Activated CD4-positive, alpha-beta T cell treated with anti-CD3 and anti-CD28 coated beads, Interleukin-2, amount 10 ng/mL, durations not matched to agents 24 days and 14 days (primary cell): ENCODE results near the gene CDK7. TPM values are rescaled to one million over a fixed set of nuclear protein-coding genes. Genes with fewer than 3 reads are reported as not detected.

Experiments
- DNase-seq: peaks from one replicate; pipeline ENCODE4 v3.0.0; 2022
- H3K27ac Mint-ChIP-seq: one replicate; pipeline ENCODE4 v1.8.0; 2022; ENCODE audit warnings: mild to moderate bottlenecking, mixed read lengths
- H3K27me3 Mint-ChIP-seq: one replicate; pipeline ENCODE4 v1.8.0; 2022; ENCODE audit warnings: mixed read lengths
- H3K36me3 Mint-ChIP-seq: one replicate; pipeline ENCODE4 v1.8.0; 2022; ENCODE audit warnings: low read depth, mild to moderate bottlenecking, mixed read lengths
- H3K4me1 Mint-ChIP-seq: one replicate; pipeline ENCODE4 v1.8.0; 2021; ENCODE audit warnings: mixed read lengths
- H3K4me3 Mint-ChIP-seq: one replicate; pipeline ENCODE4 v1.8.0; 2022; ENCODE audit warnings: mild to moderate bottlenecking, moderate library complexity, mixed read lengths
- H3K9me3 Mint-ChIP-seq: one replicate; pipeline ENCODE4 v1.8.0; 2021; ENCODE audit warnings: mixed read lengths
- intact Hi-C: fragments of 100-400 bp; cut with micrococcal nuclease; formaldehyde crosslinking; loops from one replicate; pipeline ENCODE4 v1.15.1; 2023
- total RNA-seq: library from RNA; stranded (reverse); gene quantifications from 2 replicates; pipeline ENCODE4 v1.2.3, GENCODE V29; 2022

CDK7 gene
- total RNA-seq, 1 donor from 2014 or later, result 45.6 TPM

GRCh38 chr5:69326365-69326764, 91.7 kb downstream of the CDK7 start:
- Mint-ChIP-seq H3K27me3 (no peaks in the 10 kb centered on the region), H3K4me3 (no peak overlapping the region), H3K9me3 (no peaks in the 10 kb centered on the region), H3K36me3 (peaks cover 2% of the 10 kb centered on the region), H3K27ac (no peak overlapping the region), H3K4me1 (peaks cover 3% of the 10 kb centered on the region)
- intact Hi-C loops, result no loop called here
- DNase-seq, result no peak

Other genes with a start within 250 kb of the CDK7 start
- 60.2 and 65.4 TPM in 2 replicates for gene SLC30A5, start 140.9 kb upstream of the CDK7 start, total RNA-seq
- gene CCNB1, start 67.7 kb upstream of the CDK7 start, total RNA-seq, result 117 and 122 TPM in 2 replicates
- 40.7 and 42.4 TPM in 2 replicates for gene CENPH, start 45.3 kb upstream of the CDK7 start, total RNA-seq
- gene CCDC125, start 97.9 kb downstream of the CDK7 start, total RNA-seq, result 11.1 and 11.7 TPM in 2 replicates
- gene AK6, start 134.6 kb downstream of the CDK7 start, total RNA-seq, result 66.7 and 67.0 TPM in 2 replicates
- 63.0 and 65.0 TPM in 2 replicates for gene TAF9, start 134.6 kb downstream of the CDK7 start, total RNA-seq
- gene RAD17, start 134.9 kb downstream of the CDK7 start, total RNA-seq, result 22.7 and 26.8 TPM in 2 replicates
- 0.26 and 0.36 TPM in 2 replicates for gene MARVELD2, start 180.2 kb downstream of the CDK7 start, total RNA-seq